ENCODE measurements around the gene TXNRD2. TPM values are rescaled to one million over a fixed set of nuclear protein-coding genes. Genes with fewer than 3 reads are reported as not detected.
"Not testable (repeated sequence)": the region's sequence is repeated elsewhere in the genome, so short reads cannot be mapped to it uniquely, and the experiment has no call there.

TXNRD2 gene
- total and polyA plus RNA-seq, 5 donors = 18.7 to 32.9 (median 26.6) TPM

- H3K4me3 ChIP-seq (ENCODE audit: low read length) = no peak overlapping the region
- intact Hi-C loops (cut with DNase I) = no loop called here
- no peaks in the 10 kb centered on the region for H3K9me3 ChIP-seq (ENCODE audit: control insufficient read depth, low read length)
- H3K4me1 ChIP-seq (ENCODE audit: control insufficient read depth, insufficient read depth, low read length) = no peaks in the 10 kb centered on the region
- 90% methylated on average over 16 of the region's 16 CpGs for WGBS
- ATAC-seq (no peak), DNase-seq (peak in 2 of 3 donors; percentile 5 to 34)
- H3K27ac ChIP-seq (ENCODE audit: low read length) = no peak overlapping the region
- no peaks in the 10 kb centered on the region for H3K27me3 ChIP-seq (ENCODE audit: control insufficient read depth, insufficient read depth)
Measured at GRCh38 chr22:19887256-19887985, 54.2 kb downstream of the TXNRD2 start.

GRCh38 chr22:19886605-19887255 is 54.9 kb downstream of the TXNRD2 start:
- Histone ChIP-seq H3K4me1 (ENCODE audit: control insufficient read depth, insufficient read depth, low read length) (no peaks in the 10 kb centered on the region), H3K9me3 (ENCODE audit: control insufficient read depth, low read length) (no peaks in the 10 kb centered on the region), H3K4me3 (ENCODE audit: low read length) (no peak overlapping the region), H3K27ac (ENCODE audit: low read length) (no peak overlapping the region), H3K27me3 (ENCODE audit: control insufficient read depth, insufficient read depth) (no peaks in the 10 kb centered on the region)
- ATAC-seq = peak; percentile 9 to 20
- WGBS = 69% methylated on average over 12 of the region's 12 CpGs
- intact Hi-C loops (cut with DNase I) = no loop called here
- peak; percentile 32 to 63 (median 52) for DNase-seq

- no peaks in the 10 kb centered on the region for H3K27me3 ChIP-seq (ENCODE audit: control insufficient read depth, insufficient read depth)
- 82% methylated on average over 15 of the region's 15 CpGs for WGBS
- intact Hi-C loops (cut with DNase I) = no loop called here
- H3K4me1 ChIP-seq (ENCODE audit: control insufficient read depth, insufficient read depth, low read length) = no peaks in the 10 kb centered on the region
- no peak overlapping the region for H3K4me3 ChIP-seq (ENCODE audit: low read length)
- DNase-seq = peak; percentile 12 to 49 (median 44)
- no peaks in the 10 kb centered on the region for H3K9me3 ChIP-seq (ENCODE audit: control insufficient read depth, low read length)
- H3K27ac ChIP-seq (ENCODE audit: low read length) = no peak overlapping the region
- ATAC-seq = no peak
Measured at GRCh38 chr22:19885841-19886592, 55.6 kb downstream of the TXNRD2 start.

- no peak for ATAC-seq
- H3K9me3 ChIP-seq (ENCODE audit: control insufficient read depth, low read length) = no peaks in the 10 kb centered on the region
- WGBS = 89% methylated on average over 26 of the region's 26 CpGs
- H3K4me3 ChIP-seq (ENCODE audit: low read length) = no peak overlapping the region
- no peaks in the 10 kb centered on the region for H3K4me1 ChIP-seq (ENCODE audit: control insufficient read depth, insufficient read depth, low read length)
- no peaks in the 10 kb centered on the region for H3K27me3 ChIP-seq (ENCODE audit: control insufficient read depth, insufficient read depth)
- intact Hi-C loops (cut with DNase I) = no loop called here
- peak in 1 of 3 donors; percentile 4 for DNase-seq
- no peak overlapping the region for H3K27ac ChIP-seq (ENCODE audit: low read length)
Measured at GRCh38 chr22:19884954-19885751, 56.5 kb downstream of the TXNRD2 start.

DNA sequence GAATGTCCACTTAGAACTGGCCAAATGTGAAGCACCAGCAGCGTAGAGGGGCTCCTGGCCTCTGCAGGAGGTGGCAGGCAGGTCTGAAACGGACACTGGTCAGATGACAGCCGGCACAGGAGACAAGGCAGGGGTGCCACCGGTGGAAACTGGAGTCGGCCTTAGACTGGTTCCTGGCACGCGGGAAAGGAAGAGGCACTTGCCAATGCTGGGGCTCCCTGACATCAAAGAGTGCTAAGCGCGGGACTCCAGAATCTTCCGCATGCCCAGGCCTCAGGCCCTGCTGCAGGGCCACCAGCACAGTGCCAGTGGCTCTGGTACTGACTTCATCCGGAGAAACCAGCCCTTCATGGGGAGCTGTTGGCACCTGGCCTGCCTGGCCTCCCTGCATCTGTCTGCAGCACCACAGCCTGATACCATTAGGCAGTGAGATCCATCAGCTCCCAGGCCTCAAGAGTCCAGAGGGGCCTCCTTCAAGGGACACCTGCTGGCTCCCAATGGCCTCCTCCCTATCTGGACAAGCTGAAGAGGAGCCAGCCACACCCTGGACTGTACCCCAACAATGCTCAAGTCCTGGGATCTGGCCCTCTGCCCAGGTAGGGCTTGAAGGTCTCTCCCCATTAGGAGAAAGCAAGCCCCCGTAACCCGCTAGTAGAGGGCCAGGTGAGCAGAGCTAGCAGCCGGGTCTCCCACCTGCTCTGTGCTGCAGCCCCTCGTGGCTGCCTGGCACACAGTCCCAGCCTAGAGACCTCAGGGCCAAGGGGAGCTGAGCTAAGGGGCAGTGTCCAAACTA is 57.3 kb downstream of the TXNRD2 start:
- Histone ChIP-seq H3K27ac (ENCODE audit: low read length) (no peak overlapping the region), H3K4me3 (ENCODE audit: low read length) (no peak overlapping the region), H3K9me3 (ENCODE audit: control insufficient read depth, low read length) (no peaks in the 10 kb centered on the region), H3K4me1 (ENCODE audit: control insufficient read depth, insufficient read depth, low read length) (no peaks in the 10 kb centered on the region), H3K27me3 (ENCODE audit: control insufficient read depth, insufficient read depth) (no peaks in the 10 kb centered on the region)
- intact Hi-C loops (cut with DNase I) = no loop called here
- DNase-seq (peak in 2 of 3 donors; percentile 11 to 46), ATAC-seq (no peak)
- 92% methylated on average over 15 of the region's 15 CpGs for WGBS

DNA sequence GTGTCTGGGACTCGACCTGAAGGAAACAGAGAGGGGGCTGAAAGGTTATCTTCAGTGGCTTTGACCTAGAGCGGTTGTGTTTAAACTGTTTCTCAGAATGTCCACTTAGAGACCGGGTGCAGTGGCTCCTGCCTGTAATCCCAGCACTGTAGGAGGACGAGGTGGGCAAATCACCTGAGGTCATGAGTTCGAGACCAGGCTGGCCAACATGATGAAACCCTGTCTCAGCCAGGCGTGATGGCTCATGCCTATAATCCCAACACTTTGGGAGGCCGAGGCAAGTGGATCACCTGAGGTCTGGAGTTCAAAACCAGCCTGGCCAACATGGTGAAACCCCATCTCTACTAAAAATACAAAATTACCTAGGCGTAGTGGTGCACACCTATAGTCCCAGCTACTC is 58.2 kb downstream of the TXNRD2 start:
- H3K27me3 ChIP-seq (ENCODE audit: control insufficient read depth, insufficient read depth); intact Hi-C loops (cut with DNase I): not testable (repeated sequence)

DNA sequence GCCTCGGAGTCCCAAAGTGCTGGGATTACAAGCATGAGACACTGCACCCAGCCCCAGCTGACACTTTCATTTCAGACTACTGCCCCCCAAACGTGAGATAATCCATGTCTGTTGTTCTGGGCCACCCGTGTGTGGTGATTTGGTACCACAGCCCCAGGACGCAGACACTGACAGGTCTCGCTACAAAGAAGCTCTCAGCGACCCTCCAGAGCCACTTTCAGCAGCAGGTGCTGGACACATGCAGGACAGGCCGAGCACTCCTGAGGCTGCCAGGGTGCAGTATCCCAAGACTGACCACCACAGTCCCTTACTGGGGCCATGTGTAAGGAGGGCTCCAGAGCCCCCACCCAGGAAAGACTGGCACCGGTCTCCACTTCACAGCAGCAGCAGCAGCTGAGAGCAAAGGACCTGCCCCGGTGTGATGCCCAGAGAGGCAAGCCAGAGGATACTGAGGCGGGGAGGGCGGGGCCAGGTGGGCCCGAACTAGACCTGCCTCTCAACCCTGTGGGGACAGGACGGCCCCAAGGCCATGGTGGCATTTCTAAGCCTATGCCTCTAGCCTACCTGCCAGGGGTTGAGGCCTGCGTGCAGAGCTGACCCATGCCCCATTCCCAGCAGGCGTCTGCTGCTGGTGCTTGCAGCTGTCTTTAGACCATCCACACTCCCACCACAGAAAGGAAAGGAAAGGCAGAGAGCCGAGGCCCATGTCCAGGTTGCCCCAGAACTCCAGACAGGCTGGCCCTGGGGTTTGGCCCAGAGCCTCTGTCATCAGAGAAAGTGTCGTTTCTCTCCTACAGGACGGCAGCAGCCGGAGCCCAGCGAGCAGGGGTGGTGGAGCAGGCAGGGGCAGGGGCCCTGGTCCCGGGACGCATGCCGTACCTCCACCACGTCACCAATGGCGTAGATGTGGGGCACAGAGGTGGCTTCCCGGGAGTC is 58.9 kb downstream of the TXNRD2 start:
- no peak for ATAC-seq
- Histone ChIP-seq H3K27me3 (ENCODE audit: control insufficient read depth, insufficient read depth) (no peaks in the 10 kb centered on the region), H3K27ac (ENCODE audit: low read length) (no peak overlapping the region), H3K4me3 (ENCODE audit: low read length) (no peak overlapping the region), H3K4me1 (ENCODE audit: control insufficient read depth, insufficient read depth, low read length) (no peaks in the 10 kb centered on the region), H3K9me3 (ENCODE audit: control insufficient read depth, low read length) (no peaks in the 10 kb centered on the region)
- intact Hi-C loops (cut with DNase I) = no loop called here
- 93% methylated on average over 26 of the region's 26 CpGs for WGBS
- peak in 2 of 3 donors; percentile 9 to 55 for DNase-seq

More for the DNA sequence above, 58.2 kb downstream of the TXNRD2 start:
- not testable (repeated sequence) for ATAC-seq; H3K9me3 ChIP-seq (ENCODE audit: control insufficient read depth, low read length); H3K27ac ChIP-seq (ENCODE audit: low read length); H3K4me1 ChIP-seq (ENCODE audit: control insufficient read depth, insufficient read depth, low read length); H3K4me3 ChIP-seq (ENCODE audit: low read length)
- DNase-seq = peak in 1 of 3 donors; percentile 2
- 93% methylated on average over 8 of the region's 8 CpGs for WGBS

- WGBS = 45% methylated on average over 27 of the region's 27 CpGs
- Histone ChIP-seq H3K4me1 (ENCODE audit: control insufficient read depth, insufficient read depth, low read length) (no peaks in the 10 kb centered on the region), H3K27ac (ENCODE audit: low read length) (peak overlapping the region; percentile 1), H3K9me3 (ENCODE audit: control insufficient read depth, low read length) (no peaks in the 10 kb centered on the region), H3K27me3 (ENCODE audit: control insufficient read depth, insufficient read depth) (no peaks in the 10 kb centered on the region), H3K4me3 (ENCODE audit: low read length) (no peak overlapping the region)
- intact Hi-C loops (cut with DNase I) = no loop called here
- ATAC-seq = peak; percentile 53 to 72
- DNase-seq = peak; percentile 71 to 80 (median 78)
Measured at GRCh38 chr22:19880786-19881569, 60.6 kb downstream of the TXNRD2 start.

All from right cardiac atrium (tissue), 5 donors.